ENCODE data around the gene OGT.
"Not testable (repeated sequence)": the region's sequence is repeated elsewhere in the genome, so short reads cannot be mapped to it uniquely, and the experiment has no call there.

Gene OGT

GRCh38 chrX:71504346-71504745 is 28.6 kb upstream of the OGT start:
- TF ChIP-seq ZFX (IDR thresholded peaks at IDR 0.05; ENCODE audit: borderline replicate concordance) = no peak
- no peak for TF ChIP-seq CTCF (IDR thresholded peaks at IDR 0.05)
- H3K27ac ChIP-seq = no peak overlapping the region

- TF ChIP-seq ZFX (IDR thresholded peaks at IDR 0.05; ENCODE audit: borderline replicate concordance) (no peak), CTCF (IDR thresholded peaks at IDR 0.05) (no peak)
- no peak overlapping the region for H3K27ac ChIP-seq
These were observed 23.6 kb upstream of the OGT start for GRCh38 chrX:71509289-71509688.

GRCh38 chrX:71510161-71510560 is 22.7 kb upstream of the OGT start:
- no peak overlapping the region for H3K27ac ChIP-seq
- no peak for TF ChIP-seq CTCF (IDR thresholded peaks at IDR 0.05)
- no peak for TF ChIP-seq ZFX (IDR thresholded peaks at IDR 0.05; ENCODE audit: borderline replicate concordance)

- not testable (repeated sequence) for H3K27ac ChIP-seq
These were observed 19.2 kb upstream of the OGT start for GRCh38 chrX:71513731-71514130.

- TF ChIP-seq ZFX (IDR thresholded peaks at IDR 0.05; ENCODE audit: borderline replicate concordance) (no peak), CTCF (IDR thresholded peaks at IDR 0.05) (no peak)
These were observed 18.4 kb upstream of the OGT start for GRCh38 chrX:71514367-71515037.

GRCh38 chrX:71515038-71515396 is 17.9 kb upstream of the OGT start:
- no peak for TF ChIP-seq ZFX (IDR thresholded peaks at IDR 0.05; ENCODE audit: borderline replicate concordance)
- no peak for TF ChIP-seq CTCF (IDR thresholded peaks at IDR 0.05)
- no peak overlapping the region for H3K27ac ChIP-seq

More at GRCh38 chrX:71514367-71515037, 18.4 kb upstream of the OGT start:
- H3K27ac ChIP-seq = no peak overlapping the region

- no peak overlapping the region for H3K27ac ChIP-seq
- TF ChIP-seq CTCF (IDR thresholded peaks at IDR 0.05) = no peak
These were observed 7.6 kb upstream of the OGT start for GRCh38 chrX:71525316-71525715.
